Stimulated activated CD8-positive, alpha-beta memory T cell treated with anti-CD3 and anti-CD28 coated beads, Interleukin-2, amount 100 ng/mL, for 48 hours (primary cell): ENCODE data around the gene MYH14.
A peak's percentile ranks its signal among the peaks of the same experiment; 100 is the strongest.
"Not testable (repeated sequence)": the region's sequence is repeated elsewhere in the genome, so short reads cannot be mapped to it uniquely, and the experiment has no call there.

Experiments
- DNase-seq, 2 donors: peaks; one replicate each; pipeline ENCODE4 v3.0.0-alpha.2; 2020; ENCODE audit warnings: low read depth in 2 of 2

Gene MYH14

DNA sequence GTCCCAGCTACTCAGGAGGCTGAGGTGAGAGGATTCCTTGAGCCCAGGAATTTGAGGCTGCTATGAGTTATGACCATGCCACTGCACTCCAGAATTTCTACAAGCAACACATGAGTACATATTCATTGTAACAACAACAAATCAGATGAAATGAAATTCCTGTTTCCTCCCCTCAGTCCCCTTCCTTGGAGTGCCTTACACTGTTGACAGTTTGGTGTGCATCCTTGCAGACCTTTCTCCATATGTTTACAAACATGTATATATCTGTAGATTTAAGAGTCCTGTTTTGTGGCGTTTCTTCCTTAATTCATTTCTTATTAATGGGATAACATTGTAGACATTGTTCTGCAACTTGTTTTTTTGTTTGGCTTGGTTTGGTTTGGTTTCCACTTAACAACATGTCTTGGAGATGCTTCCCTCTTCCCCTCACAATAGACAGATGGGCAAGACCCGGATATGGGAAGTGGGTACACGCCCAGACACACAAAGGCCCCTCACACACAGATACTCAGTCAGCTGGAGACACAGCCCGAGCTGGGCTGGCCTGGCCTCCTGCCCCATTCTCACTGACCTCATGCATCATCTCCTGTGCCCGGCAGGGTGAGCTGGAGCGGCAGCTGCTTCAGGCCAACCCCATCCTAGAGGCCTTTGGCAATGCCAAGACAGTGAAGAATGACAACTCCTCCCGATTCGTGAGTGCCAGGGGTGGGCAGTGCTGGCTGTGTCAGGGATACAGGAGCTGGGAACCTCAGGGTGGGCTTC is 21.7 kb downstream of the MYH14 start:
- DNase-seq, result no peak

DNA sequence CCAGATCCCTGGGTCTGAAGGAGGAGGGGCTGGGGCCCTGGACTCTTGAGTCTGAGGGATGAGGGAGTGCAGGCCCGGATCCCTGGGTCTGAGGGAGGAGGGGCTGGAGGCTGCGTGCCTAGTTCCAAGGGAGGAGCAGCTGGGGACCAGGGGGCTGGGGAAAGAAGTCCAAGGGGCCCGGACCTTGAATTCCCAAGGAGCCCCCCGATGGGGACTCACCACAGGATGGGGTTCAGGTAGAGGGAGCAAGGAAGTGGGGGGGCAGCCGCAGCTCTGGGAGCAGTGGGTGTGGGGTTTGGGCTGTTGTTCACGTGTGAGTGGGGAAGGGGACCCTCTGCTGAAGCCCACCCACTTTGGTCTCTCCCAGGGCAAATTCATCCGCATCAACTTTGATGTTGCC is 23.1 kb downstream of the MYH14 start:
- DNase-seq, result no peak

DNA sequence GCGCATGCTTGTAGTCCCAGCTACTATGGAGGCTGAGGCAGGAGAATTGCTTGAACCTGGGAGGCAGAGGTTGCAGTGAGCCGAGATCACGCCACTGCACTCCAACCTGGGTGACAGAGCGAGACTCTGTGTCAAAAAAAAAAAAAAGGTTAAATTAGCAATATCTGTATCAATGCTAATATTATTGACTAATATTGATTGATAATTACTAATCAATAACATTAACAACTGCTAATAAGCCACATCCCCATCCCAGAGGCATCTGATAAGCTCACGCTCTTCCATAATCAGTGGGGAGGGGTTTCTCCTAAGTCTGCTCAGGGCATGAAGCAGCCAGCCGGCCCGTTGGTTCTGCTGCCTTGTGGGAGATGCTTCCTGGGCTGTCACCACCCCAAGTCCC is 24.7 kb downstream of the MYH14 start:
- not testable (repeated sequence) for DNase-seq

DNA sequence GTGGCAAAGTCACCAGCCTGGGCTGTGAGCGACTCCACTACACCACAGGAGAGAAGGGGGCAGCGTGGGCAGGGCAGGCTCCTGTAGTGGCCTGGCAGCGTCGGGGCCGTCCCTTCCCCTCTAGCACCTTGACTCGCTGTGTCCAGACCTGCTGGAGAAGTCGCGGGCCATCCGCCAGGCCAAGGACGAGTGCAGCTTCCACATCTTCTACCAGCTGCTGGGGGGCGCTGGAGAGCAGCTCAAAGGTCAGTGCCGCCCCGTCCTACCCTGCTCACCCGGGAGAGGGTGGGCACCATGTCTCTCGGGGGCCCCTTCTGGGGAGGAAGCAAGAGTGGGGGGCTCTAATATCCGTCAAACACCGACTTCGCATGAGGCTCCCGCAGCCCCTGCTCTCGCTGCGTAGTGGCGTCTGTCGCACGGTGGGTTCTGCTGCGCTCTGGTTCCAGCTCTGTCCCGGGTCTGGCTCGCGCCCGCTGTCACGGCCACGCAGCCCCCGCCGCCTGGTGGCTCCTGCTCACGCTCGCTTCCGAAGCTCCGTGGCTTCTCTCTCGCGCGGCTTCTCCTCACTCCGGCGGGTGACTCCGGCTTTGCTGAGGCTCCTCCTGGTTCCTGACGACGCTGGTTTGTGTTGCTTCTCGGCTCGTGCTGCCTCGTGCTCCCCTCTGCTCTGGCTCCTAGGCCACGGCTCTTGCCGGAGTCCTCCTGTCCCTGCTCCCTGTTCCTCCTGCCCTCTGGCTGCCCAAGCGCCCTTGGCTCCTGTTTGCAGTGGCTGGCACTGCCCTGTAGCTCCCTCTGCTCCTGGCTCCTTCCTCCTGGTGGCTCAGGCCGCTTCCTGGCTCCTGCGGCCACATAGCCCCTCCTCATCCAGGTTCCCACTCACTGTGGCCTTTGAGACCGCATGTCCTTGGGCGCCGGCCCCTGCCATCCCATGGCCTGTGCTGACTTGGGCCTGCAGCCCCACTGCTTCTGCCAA is 27.2 kb downstream of the MYH14 start:
- no peak for DNase-seq

DNA sequence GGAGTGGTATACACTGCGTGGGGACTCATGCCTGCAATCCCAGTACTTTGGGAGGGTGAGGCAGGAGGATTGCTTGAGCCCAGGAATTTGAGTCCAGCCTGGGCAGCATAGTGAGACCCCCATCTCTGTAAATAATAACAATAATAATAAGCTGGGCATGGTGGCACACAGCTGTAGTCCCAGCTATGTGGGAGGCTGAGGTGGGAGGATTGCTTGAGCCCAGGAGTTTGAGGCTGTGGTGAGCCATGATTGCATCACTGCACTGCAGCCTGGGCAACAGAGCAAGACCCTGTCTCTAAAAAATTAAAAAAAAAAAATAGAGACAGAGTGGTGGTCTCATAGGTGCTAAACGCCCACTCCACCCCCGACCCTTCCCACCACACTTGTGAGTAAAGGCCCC is 28.0 kb downstream of the MYH14 start:
- DNase-seq, result not testable (repeated sequence)

DNA sequence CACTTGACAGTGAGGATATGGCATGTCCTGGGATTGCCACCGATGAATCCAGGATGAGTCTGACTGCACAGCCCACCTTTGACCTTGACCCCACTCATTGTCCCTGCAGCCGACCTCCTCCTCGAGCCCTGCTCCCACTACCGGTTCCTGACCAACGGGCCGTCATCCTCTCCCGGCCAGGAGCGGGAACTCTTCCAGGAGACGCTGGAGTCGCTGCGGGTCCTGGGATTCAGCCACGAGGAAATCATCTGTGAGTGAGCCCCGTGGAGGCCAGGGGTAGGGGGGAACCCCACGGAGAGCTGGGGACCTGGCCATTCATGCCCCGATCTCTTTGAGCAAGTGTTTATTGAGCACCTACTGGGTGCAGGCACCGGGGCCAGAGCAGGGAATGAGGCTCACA is 28.4 kb downstream of the MYH14 start:
- DNase-seq, result no peak

DNA sequence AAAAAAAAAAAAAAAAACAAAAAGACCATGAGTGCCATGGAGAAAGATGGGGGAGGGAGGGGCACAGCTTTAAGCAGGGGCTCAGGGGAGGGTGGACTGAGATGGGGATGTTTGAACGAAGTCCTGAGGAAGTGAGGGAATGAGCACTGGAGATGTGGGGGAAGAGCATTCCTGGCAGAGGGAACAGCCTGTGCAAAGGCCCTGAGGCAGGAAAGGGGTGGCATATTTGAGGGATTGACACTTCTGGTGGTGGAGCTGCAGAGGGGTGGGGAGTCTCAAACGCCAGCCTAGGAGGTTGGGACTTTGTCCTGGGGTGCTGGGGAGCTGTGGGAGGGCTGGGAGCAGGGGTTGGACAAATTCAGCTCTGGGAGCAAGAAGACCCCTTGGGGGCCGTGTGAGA is 29.2 kb downstream of the MYH14 start:
- DNase-seq, result no peak

DNA sequence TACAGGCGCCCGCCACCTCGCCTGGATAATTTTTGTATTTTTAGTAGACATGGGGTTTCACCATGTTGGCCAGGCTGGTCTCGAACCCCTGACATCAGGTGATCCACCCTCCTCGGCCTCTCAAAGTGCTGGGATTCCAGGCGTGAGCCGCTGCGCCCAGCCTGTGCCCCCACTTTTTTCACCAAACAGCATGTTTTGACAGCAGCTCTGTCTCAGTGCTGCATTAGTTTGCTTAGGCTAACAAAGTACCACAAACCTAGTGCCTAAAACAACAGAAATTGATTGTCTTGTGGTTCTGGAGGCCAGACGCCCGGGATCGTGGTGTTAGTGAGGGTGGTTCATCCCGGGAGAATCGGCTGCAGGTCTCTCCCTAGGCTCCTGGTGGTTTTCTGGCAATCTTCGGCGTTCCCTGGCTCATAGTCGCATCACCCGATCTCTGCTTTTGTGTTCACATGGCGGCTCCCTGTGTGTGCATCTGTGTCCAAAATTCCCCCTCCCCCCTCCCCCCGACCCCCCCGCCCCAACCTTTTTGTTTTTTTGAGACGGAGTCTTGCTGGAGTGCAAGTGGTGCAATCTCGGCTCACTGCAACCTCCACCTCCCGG is 30.0 kb downstream of the MYH14 start:
- no peak for DNase-seq

DNA sequence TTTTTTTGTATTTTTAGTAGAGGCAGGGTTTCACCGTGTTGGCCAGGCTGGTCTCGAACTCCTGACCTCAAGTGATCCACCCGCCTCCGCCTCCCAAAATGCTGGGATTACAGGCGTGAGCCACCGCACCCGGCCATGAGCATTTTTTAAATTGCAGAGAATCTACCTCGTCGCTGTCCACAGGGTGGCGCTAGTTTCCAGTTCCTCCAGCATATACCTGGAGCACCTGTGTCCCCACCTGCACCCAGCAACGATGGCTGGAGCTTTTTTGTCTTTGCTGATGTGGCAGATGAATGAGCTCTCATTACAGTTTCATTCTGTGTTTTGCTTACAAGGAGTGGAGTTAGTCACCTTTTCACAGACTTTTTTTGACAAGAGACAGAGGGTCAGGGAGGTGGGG is 34.1 kb downstream of the MYH14 start:
- not testable (repeated sequence) for DNase-seq

DNA sequence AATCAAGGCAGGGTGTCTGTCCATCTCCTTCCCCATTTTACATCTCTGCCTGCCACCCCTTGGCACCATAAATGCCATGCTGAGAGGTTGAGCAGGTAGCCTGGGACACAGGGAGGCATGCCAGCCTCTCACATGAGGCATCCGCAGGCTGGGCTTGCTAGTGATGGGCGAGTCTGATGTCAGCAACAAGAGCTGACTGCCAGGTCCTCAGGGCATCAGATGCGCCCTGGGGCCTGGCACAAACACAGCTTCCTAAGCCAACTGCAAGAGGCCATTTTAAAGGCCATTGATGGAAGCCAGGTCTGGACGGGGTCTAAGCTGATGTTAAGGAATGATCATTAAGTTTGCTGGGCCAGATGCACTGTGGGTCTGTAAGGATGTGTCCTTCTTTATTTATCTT is 34.6 kb downstream of the MYH14 start:
- no peak for DNase-seq

DNA sequence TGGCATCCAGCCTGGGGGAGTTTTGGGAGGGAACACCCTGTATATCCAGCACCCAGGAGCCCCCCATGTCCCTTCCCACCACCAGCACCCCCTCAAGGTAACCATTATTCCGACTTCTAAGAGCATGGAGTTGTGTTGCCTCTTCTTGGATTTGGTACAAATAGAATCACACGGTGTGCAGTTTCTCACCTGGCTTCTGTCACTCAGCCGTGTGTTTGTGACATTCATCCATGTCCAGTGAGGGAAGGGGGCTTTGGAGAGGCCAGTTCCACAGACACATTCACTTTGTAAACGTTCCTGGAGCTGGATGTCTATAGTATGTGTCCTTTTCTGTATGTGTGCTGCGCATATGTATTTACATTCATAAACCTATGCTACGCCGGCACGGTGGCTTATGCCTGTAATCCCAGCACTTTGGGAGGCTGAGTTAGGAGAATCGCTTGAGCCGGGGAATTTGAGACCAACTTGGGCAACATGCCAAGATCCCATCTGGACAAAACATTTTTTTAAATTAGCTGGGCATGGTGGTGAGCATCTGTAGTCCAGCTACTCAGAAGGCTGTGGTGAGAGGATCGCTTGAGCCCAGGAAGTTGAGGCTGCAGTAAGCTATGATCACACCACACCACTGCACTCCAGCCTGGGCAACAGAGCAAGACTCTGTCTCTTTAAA is 36.6 kb downstream of the MYH14 start:
- DNase-seq, result no peak

DNA sequence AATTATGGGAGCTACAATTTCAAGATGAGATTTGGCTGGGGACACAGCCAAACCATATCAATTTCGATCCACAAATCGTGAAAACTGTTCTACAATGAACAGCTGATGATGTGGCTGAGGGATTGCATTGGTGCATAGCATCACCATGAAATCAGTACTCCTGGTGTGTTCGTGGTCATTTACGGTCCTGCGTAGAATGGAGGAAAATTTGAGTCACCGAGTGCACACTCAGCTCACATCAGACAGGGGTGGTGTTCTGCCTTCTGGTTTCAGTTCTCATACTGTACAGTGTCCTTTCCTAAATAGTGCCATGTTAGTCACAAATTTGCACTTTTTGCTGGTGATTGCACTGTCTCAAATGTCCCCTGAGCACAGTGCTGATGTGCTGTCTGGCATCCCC is 39.2 kb downstream of the MYH14 start:
- DNase-seq, result no peak

DNA sequence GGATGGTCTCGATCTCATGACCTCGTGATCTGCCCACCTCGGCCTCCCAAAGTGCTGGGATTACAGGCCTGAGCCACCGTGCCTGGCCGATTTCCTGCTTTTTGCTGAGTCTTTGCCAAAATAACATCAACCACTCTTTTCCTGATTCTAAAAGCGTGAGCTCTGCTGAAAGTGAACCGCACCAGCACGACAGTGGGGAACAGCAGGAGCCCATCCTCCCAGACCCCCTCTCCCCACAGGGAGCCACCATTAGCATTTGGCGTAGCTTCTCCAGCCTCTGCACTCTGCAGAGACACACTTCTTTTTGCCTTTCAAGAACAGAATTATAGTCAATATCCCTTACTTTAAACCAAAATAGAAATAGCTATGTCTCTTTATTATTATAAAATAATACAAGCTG is 41.3 kb downstream of the MYH14 start:
- no peak for DNase-seq

DNA sequence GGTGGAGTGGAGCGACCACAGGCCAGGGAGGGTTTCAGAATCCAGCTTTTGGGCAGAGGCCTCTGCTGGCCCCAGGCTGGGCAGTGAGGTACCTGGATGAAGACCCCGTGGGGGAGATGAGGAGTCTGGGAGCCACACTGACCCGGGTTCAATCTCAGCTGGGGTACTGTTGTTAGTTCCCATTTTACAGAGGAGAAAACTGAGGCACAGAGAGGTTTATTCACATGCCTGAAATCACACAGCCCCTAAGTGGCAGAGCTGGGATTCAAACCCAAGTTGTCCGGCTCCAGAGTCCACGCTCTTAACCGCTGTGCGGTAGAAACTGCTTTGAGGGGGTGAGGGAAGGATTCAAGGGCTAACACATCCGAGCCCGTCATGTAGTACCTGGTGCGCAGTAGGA is 45.0 kb downstream of the MYH14 start:
- no peak for DNase-seq

DNA sequence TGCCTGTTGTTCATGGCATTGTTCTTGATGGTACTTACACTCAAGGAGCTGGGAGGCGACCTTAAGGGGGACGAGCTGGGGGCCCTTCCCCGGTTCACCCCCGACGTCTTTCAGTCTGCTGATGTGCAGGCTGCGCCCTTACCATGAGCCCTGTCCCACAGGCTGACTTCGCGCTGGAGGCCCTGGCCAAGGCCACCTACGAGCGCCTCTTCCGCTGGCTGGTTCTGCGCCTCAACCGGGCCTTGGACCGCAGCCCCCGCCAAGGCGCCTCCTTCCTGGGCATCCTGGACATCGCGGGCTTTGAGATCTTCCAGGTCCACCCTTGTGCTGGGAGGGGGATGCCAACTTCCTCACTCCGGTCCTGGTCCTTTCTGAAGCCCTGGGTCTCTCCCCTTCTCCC is 45.4 kb downstream of the MYH14 start:
- no peak for DNase-seq

DNA sequence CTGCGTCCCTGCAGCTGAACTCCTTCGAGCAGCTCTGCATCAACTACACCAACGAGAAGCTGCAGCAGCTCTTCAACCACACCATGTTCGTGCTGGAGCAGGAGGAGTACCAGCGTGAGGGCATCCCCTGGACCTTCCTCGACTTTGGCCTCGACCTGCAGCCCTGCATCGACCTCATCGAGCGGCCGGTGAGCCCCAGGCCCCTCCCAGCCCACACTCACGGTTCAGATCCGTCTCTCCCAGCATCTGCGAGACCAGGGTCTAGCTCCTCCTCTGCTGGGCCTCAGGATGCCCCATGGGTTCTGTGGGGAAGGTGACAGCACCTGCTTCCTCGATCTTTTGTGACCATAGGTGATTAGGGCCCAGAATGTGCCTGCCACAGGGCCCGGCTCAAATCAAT is 46.2 kb downstream of the MYH14 start:
- DNase-seq, result no peak

DNA sequence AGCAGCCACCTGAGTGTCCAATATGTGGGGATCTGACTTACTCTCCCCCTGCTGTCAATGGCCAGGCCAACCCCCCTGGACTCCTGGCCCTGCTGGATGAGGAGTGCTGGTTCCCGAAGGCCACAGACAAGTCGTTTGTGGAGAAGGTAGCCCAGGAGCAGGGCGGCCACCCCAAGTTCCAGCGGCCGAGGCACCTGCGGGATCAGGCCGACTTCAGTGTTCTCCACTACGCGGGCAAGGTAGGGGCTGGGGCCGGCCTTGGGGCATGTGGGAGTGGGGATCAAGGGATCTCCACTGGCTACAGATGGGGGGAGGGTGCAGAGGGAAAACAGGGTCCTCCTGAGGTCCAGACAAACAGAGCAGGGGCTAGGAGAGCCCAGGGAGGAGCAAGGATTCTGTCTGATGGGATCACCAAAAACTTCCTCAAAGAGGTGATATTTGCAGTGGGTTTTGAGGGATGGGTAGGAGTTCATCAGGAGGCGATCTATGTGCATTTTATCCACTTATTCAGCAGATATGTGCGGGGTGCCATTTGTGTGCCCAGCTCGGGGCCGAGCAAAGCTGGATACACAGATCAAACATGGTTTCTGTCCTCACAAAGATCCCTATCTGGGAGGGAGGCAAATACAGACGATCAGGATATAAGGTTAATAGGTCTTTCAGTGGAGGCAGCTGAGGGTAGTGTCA is 47.2 kb downstream of the MYH14 start:
- no peak for DNase-seq

DNA sequence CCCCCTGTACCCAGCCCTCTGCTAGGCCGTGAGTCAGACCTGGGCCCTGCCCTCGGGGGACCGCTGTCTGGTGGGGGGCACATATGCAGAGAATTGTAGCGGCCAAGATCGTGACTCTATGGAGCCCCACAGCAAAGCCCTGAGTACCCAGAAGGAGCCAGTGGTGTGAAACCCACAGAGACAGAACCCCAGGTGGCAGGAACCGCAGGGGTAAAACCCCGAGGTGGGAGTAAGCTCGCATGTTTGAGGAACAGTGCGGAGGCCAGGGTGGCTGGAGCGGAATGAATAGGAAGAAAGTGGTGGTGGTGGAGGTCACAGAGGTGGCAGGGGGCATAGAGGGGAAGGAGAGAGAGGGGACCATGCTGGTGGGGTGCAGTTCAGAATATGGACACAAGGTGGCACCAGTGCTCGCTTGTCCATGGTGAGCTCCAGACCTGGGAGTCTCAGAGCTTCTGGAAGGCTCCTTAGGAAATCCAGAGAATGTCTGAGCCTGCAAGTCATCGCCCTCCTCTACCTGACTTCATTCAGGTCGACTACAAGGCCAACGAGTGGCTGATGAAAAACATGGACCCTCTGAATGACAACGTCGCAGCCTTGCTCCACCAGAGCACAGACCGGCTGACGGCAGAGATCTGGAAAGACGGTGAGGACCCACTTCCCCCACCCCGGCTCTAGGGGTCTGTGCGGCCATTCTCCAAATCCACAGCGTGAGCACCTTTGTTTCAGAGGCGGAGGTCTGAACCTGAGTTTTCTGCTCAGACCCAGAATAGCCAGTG is 48.9 kb downstream of the MYH14 start:
- DNase-seq, result peak in 1 of 2 donors; percentile 44

DNA sequence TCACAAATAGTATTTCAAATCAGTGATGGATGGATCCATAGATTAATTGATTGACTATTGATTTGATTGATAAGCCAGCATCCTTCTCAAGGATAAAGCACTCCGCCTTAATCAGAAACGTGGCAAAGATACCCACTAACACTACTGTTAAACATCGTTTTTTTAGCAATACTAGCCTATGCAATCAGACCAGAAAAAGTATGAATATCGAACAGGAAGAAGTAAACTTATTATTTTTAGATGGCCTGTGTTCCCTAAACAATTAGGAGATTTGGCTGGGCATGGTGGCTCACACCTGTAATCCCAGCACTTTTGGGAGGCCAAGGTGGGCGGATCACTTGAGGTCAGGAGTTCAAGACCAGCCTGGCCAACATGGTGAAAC is 49.5 kb downstream of the MYH14 start:
- DNase-seq, result no peak

DNA sequence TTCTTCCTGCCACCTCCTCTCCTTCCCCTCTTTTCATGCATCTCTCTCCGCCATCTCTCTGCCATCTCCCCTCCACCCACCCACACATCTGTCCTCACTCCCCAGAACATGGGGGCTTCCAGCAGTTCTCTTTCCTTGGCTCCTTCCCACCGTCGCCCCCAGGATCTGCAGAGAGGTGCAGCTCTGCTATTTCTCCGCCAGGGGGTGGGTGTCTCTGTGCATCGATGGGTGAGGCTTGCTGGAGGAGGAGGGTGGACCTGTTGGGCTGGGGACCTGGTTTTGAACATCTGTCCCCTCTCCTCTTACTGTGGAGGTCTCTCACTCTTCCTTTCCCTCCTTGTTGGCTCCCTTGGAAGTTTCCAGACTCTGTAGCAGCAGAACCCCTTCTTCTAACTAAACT is 51.7 kb downstream of the MYH14 start:
- no peak for DNase-seq

DNA sequence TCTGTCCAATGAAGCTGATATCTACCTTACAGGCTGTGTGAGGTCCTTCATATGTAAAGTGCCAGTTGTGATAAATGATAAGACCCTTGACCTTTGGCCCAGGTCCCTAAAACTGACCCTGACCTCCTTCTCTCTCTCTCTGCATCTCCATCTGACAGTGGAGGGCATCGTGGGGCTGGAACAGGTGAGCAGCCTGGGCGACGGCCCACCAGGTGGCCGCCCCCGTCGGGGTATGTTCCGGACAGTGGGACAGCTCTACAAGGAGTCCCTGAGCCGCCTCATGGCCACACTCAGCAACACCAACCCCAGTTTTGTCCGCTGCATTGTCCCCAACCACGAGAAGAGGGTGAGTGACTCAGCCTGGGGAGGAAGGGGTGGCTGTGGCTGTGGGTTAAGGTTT is 53.7 kb downstream of the MYH14 start:
- no peak for DNase-seq
